ENCODE data around the gene ZP1. TPM values are rescaled to one million over a fixed set of nuclear protein-coding genes. Genes with fewer than 3 reads are reported as not detected.
A peak's percentile ranks its signal among the peaks of the same experiment; 100 is the strongest.

ZP1 gene
- total RNA-seq, 1 donor from 2014 or later = not detected

DNA sequence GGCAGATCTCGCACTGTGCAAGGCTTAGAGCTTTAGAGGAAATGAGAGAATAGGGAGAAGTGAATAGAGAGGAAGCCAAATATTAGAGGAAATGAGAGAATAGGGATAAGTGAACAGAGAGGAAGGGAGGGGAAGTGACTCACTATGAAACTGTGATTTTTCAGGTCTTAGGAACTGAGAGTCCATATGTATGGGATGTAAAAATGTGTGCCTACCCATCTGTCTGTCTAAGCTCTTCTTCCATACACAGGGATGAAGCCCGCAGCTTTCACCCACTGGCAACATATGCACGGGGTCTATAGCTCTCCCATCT is 31.9 kb upstream of the ZP1 start:
- Histone ChIP-seq H3K4me3 (no peak overlapping the region), H3K27ac (replicated peaks) (no peak overlapping the region), H3K36me3 (no peaks in the 10 kb centered on the region), H3K27me3 (ENCODE audit: low read depth) (no peaks in the 10 kb centered on the region), H3K9me3 (replicated peaks) (no peaks in the 10 kb centered on the region), H3K4me1 (peaks cover 15% of the 10 kb centered on the region)
- intact Hi-C loops (cut with micrococcal nuclease) = no loop called here
- no peak for DNase-seq
- TF ChIP-seq, protein P1, sequence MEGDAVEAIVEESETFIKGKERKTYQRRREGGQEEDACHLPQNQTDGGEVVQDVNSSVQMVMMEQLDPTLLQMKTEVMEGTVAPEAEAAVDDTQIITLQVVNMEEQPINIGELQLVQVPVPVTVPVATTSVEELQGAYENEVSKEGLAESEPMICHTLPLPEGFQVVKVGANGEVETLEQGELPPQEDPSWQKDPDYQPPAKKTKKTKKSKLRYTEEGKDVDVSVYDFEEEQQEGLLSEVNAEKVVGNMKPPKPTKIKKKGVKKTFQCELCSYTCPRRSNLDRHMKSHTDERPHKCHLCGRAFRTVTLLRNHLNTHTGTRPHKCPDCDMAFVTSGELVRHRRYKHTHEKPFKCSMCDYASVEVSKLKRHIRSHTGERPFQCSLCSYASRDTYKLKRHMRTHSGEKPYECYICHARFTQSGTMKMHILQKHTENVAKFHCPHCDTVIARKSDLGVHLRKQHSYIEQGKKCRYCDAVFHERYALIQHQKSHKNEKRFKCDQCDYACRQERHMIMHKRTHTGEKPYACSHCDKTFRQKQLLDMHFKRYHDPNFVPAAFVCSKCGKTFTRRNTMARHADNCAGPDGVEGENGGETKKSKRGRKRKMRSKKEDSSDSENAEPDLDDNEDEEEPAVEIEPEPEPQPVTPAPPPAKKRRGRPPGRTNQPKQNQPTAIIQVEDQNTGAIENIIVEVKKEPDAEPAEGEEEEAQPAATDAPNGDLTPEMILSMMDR (IDR thresholded peaks at IDR 0.05; ENCODE audit: borderline replicate concordance) = no peak

DNA sequence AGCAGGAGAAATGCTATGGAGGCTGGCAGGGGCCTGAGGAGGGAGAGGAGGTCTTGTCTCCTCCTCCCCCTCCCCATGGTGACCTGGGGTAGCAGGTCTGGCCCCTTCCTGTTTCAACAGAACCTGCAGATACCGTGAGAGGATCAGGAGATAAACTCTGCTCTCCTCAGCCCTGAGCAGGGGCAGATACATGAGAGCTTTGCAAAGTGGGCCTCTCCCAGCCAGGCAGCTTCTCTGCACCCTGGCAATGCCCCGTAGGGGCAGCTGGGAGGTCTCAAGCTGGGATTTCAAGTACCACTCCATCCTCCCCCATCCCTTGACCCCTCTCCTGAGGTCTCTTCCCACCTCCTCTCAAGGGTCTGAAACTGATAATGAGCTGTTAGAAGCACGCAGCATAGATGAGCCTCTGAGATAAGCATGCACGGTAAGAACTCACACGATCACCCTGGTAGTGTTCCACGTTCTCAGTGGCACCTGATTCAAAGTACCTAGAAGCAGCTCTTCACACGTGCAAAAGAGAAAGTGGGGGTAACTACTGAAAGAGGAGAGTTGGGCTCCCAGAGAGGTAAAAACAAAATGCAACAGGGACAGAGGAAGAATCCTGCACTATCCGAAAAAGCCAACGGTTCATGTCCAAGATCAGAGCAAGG is 30.4 kb upstream of the ZP1 start:
- no peaks in the 10 kb centered on the region for H3K36me3 ChIP-seq

DNA sequence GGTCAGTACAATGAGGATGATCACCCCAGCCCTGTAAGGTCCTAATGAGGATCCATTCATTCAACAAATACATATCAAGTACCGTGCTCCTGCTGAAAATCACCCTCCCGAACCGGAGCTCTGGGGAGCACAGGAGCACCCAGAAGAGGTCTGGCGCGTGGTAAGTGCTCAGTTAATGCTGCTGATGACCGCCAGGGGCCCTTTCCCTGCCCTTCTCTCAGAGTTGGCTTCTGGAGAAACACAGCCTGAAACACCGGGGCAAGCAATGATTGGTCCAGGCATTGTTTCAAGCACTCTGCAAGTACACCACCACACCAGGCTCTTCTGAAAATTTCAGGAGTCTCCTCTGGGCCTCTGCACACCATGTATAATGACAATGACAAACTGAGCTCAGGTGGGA is 29.2 kb upstream of the ZP1 start:
- H3K9me3 ChIP-seq (replicated peaks) = no peaks in the 10 kb centered on the region
- H3K4me3 ChIP-seq = no peak overlapping the region
- TF ChIP-seq, protein P1 (IDR thresholded peaks at IDR 0.05; ENCODE audit: borderline replicate concordance) = peak; percentile 34
- H3K27ac ChIP-seq (replicated peaks) = no peak overlapping the region
- intact Hi-C loops (cut with micrococcal nuclease) = no loop called here
- peaks cover 31% of the 10 kb centered on the region for H3K4me1 ChIP-seq
- H3K27me3 ChIP-seq (ENCODE audit: low read depth) = no peaks in the 10 kb centered on the region
- DNase-seq = no peak
- no peaks in the 10 kb centered on the region for H3K36me3 ChIP-seq

More for the DNA sequence above, 30.4 kb upstream of the ZP1 start:
- no peak overlapping the region for H3K4me3 ChIP-seq
- H3K27me3 ChIP-seq (ENCODE audit: low read depth) = no peaks in the 10 kb centered on the region
- no peaks in the 10 kb centered on the region for H3K9me3 ChIP-seq (replicated peaks)
- H3K4me1 ChIP-seq = peaks cover 19% of the 10 kb centered on the region
- H3K27ac ChIP-seq (replicated peaks) = no peak overlapping the region
- no peak for DNase-seq
- TF ChIP-seq, protein P1 (IDR thresholded peaks at IDR 0.05; ENCODE audit: borderline replicate concordance) = no peak
- intact Hi-C loops (cut with micrococcal nuclease) = no loop called here

DNA sequence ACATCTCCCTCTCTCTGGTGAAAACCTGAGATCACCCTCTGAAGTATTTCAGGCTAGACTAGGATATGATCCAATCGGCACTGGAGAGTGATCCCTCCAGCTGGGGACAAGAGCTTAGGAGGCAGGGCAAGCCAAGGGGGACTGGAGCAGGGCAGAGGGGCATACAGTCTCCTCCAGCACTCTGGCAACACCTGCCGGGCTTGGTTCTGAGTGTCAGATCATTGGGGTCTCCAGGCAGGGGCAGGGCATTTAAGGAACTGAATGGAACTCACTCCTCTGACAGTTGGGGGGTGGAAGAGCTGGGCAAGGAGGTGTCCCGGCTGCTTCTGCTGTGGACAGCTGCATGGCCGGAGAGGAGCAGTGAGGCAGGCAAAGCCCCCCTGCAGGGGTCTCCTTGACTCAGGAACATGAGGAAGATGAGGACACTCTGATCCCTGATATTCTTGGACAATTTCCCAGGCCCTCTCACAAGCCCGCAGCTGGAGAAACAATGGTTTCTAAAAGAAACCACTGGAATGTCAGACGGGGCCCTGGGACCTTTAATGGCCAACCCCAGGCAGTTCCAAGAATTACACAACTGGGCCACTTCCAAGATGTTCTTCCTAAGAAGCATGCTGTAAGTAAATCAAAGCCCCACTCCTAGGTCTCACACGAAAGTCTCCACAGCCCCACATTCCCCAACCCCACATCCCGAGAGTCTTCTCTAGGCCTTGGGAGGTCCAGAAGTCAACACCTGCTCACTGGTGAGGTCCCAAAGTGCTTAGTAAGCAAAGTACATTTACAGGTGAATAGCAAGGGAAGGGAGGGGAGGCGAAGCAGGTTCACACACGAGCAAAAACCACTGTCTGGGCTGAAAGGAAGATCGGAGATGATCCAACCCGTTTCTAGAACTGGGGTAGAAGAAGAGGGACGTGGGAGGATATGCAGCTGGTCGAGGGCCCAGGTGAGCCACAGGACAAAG is 26.6 kb upstream of the ZP1 start:
- Histone ChIP-seq H3K27me3 (ENCODE audit: low read depth) (no peaks in the 10 kb centered on the region), H3K4me1 (peaks cover 50% of the 10 kb centered on the region), H3K27ac (replicated peaks) (peak overlapping the region; percentile 88), H3K4me3 (peak overlapping the region; percentile 88), H3K36me3 (no peaks in the 10 kb centered on the region), H3K9me3 (replicated peaks) (no peaks in the 10 kb centered on the region)
- intact Hi-C loops (cut with micrococcal nuclease) = no loop called here
- peak; percentile 53 for DNase-seq
- TF ChIP-seq, protein P1 (IDR thresholded peaks at IDR 0.05; ENCODE audit: borderline replicate concordance) = no peak

DNA sequence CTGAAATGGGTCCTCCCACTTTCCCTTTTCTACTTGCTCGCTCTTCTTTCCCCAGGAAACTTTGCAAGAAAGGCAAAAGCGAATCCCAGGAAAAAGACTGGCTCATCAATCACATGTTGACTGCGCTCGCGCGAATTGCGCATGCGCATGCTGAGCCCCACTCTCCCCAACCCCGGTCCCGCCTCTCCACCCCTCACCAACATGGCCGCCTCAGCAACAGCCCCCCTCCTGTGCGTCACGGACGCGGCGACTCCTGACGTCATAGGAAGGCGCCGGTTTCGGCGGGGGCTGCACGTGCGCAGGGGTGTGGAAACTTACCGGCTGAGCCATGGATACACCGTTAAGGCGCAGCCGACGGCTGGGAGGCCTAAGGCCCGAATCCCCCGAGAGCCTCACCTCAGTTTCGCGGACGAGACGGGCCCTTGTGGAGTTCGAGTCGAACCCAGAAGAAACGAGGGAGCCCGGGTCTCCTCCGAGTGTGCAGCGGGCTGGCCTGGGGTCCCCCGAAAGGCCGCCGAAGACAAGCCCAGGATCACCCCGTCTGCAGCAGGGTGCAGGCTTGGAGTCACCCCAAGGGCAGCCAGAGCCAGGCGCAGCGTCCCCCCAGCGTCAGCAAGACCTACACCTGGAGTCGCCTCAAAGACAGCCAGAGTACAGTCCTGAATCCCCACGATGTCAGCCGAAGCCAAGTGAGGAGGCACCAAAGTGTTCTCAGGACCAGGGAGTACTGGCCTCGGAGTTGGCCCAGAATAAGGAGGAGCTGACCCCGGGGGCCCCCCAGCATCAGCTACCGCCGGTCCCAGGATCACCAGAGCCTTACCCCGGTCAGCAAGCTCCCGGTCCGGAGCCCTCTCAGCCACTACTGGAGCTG is 25.3 kb upstream of the ZP1 start, which contains the start of gene CCDC86:
Gene CCDC86 (plus strand): TSS at position 317 of the 871 bp plus-strand sequence. CDS start 12 bp downstream, at position 329.
- H3K4me1 ChIP-seq = peaks cover 50% of the 10 kb centered on the region
- intact Hi-C loops (cut with micrococcal nuclease) = no loop called here

More for the DNA sequence above, 25.3 kb upstream of the ZP1 start, which contains the start of gene CCDC86:
- no peaks in the 10 kb centered on the region for H3K36me3 ChIP-seq
- H3K27me3 ChIP-seq (ENCODE audit: low read depth) = no peaks in the 10 kb centered on the region
- no peaks in the 10 kb centered on the region for H3K9me3 ChIP-seq (replicated peaks)
- TF ChIP-seq, protein P1 (IDR thresholded peaks at IDR 0.05; ENCODE audit: borderline replicate concordance) = no peak
- peak; percentile 97 for DNase-seq
- H3K4me3 ChIP-seq = peak within 1 kb of the TSS; percentile 88
- peak within 1 kb of the TSS; percentile 88 for H3K27ac ChIP-seq (replicated peaks)

Measured in left ventricle myocardium inferior (tissue), 1 donor.